SK-N-SH treated with all-trans-retinoic acid at 6 μM for 48 hours (cell line): ENCODE measurements around the gene MCHR1.

Experiments
- ATAC-seq: fragments of 200-7000 bp; cut with Tn5 transposase; 3 replicates; pipeline ENCODE4 v1.9.1; 2020; ENCODE audit warnings: mild to moderate bottlenecking, moderate library complexity
- ARNTL ChIP-seq: fragments of 450-650 bp; formaldehyde crosslinking; IDR thresholded peaks from 2 replicates; pipeline ENCODE4 v1.5.0; 2020; ENCODE audit warnings: low read depth, mild to moderate bottlenecking, moderate library complexity, borderline replicate concordance
- BACH2 ChIP-seq: fragments of 250-450 bp; sonication (Bioruptor Pico); IDR thresholded peaks from 2 replicates; pipeline ENCODE4 v1.9.0; 2021; ENCODE audit warnings: mild to moderate bottlenecking, borderline replicate concordance
- CREB5 ChIP-seq: fragments of 250-450 bp; sonication (Bioruptor Pico); IDR thresholded peaks from 2 replicates; pipeline ENCODE4 v1.5.1; 2020; ENCODE audit warnings: low read depth, mild to moderate bottlenecking, moderate library complexity
- CSDC2 ChIP-seq: fragments of 250-450 bp; sonication (Bioruptor Pico); IDR thresholded peaks from 2 replicates; pipeline ENCODE4 v1.5.0; 2020; ENCODE audit warnings: mild to moderate bottlenecking, moderate library complexity
- CSRNP3 ChIP-seq: fragments of 250-450 bp; sonication (Bioruptor Pico); IDR thresholded peaks from 2 replicates; pipeline ENCODE4 v1.5.1; 2021; ENCODE audit warnings: mild to moderate bottlenecking, moderate library complexity
- ESRRG ChIP-seq: fragments of 250-450 bp; sonication (Bioruptor Pico); IDR thresholded peaks from 2 replicates; pipeline ENCODE4 v1.6.1; 2021; ENCODE audit warnings: mild to moderate bottlenecking
- GLIS3 ChIP-seq: fragments of 250-450 bp; sonication (Bioruptor Pico); IDR thresholded peaks from 2 replicates; pipeline ENCODE4 v1.5.0; 2020; ENCODE audit warnings: mild to moderate bottlenecking, moderate library complexity
- OSR1 ChIP-seq: fragments of 250-450 bp; sonication (Bioruptor Pico); IDR thresholded peaks from 2 replicates; pipeline ENCODE4 v1.8.0; 2022; ENCODE audit warnings: moderate library complexity, mild to moderate bottlenecking, inconsistent platforms
- PATZ1 ChIP-seq: fragments of 250-450 bp; sonication (Bioruptor Pico); IDR thresholded peaks from 2 replicates; pipeline ENCODE4 v1.8.0; 2020; ENCODE audit warnings: mild to moderate bottlenecking, moderate library complexity, borderline replicate concordance
- POU6F1 ChIP-seq: fragments of 250-450 bp; sonication (Bioruptor Pico); IDR thresholded peaks from 2 replicates; pipeline ENCODE4 v1.8.0; 2021; ENCODE audit warnings: low read depth, mild to moderate bottlenecking, moderate library complexity, borderline replicate concordance
- PPARA ChIP-seq: fragments of 250-450 bp; sonication (Bioruptor Pico); IDR thresholded peaks from 2 replicates; pipeline ENCODE4 v1.5.0; 2020; ENCODE audit warnings: mild to moderate bottlenecking, borderline replicate concordance
- RARB ChIP-seq: fragments of 250-450 bp; sonication (Bioruptor Pico); IDR thresholded peaks from 2 replicates; pipeline ENCODE4 v1.8.0; 2021; ENCODE audit warnings: mild to moderate bottlenecking, moderate library complexity
- SNAI2 ChIP-seq: fragments of 250-450 bp; sonication (Bioruptor Pico); IDR thresholded peaks from 2 replicates; pipeline ENCODE4 v1.5.0; 2020; ENCODE audit warnings: mild to moderate bottlenecking, moderate library complexity
- TCF4 ChIP-seq: fragments of 250-450 bp; sonication (Bioruptor Pico); IDR thresholded peaks from 2 replicates; pipeline ENCODE4 v1.8.0; 2021; ENCODE audit warnings: mild to moderate bottlenecking, moderate library complexity, borderline replicate concordance
- TOX ChIP-seq: fragments of 250-450 bp; sonication (Bioruptor Pico); IDR thresholded peaks from 2 replicates; pipeline ENCODE4 v1.8.0; 2021; ENCODE audit warnings: mild to moderate bottlenecking, moderate library complexity, borderline replicate concordance
- TSHZ2 ChIP-seq: fragments of 250-450 bp; sonication (Bioruptor Pico); IDR thresholded peaks from 2 replicates; pipeline ENCODE4 v1.5.0; 2020; ENCODE audit warnings: mild to moderate bottlenecking, moderate library complexity
- ZC3H10 ChIP-seq: fragments of 250-450 bp; sonication (Bioruptor Pico); IDR thresholded peaks from 2 replicates; pipeline ENCODE4 v1.5.1; 2021; ENCODE audit warnings: mild to moderate bottlenecking, moderate library complexity
- ZFP3 ChIP-seq: fragments of 250-450 bp; sonication (Bioruptor Pico); IDR thresholded peaks from 2 replicates; pipeline ENCODE4 v1.5.0; 2020; ENCODE audit warnings: mild to moderate bottlenecking, moderate library complexity
- ZFP30 ChIP-seq: fragments of 450-650 bp; formaldehyde crosslinking; IDR thresholded peaks from 2 replicates; pipeline ENCODE4 v1.5.0; 2022; ENCODE audit warnings: mild to moderate bottlenecking, moderate library complexity
- ZNF565 ChIP-seq: fragments of 450-650 bp; formaldehyde crosslinking; conservative IDR thresholded peaks from 2 replicates; pipeline ENCODE4 v1.5.0; 2020; ENCODE audit warnings: low read depth, mild to moderate bottlenecking, moderate library complexity
- ZNF70 ChIP-seq: fragments of 450-650 bp; formaldehyde crosslinking; IDR thresholded peaks from 2 replicates; pipeline ENCODE4 v1.5.0; 2020; ENCODE audit warnings: mild to moderate bottlenecking, moderate library complexity
- ZNF8 ChIP-seq: fragments of 450-650 bp; formaldehyde crosslinking; IDR thresholded peaks from 2 replicates; pipeline ENCODE4 v1.5.0; 2020; ENCODE audit warnings: mild to moderate bottlenecking, moderate library complexity

Gene MCHR1

GRCh38 chr22:40636380-40637182 is 42.7 kb upstream of the MCHR1 start, which contains the start of gene MRTFA (continued):
- TF ChIP-seq POU6F1: no peak
- no peak for TF ChIP-seq RARB
- TF ChIP-seq PPARA (CRISPR knock-in tag): no peak
- TF ChIP-seq CSRNP3: no peak
- no peak for TF ChIP-seq GLIS3
- no peak for TF ChIP-seq TOX (CRISPR knock-in tag)
- TF ChIP-seq OSR1 (CRISPR knock-in tag): no peak

- ATAC-seq: peak; percentile 9
- TF ChIP-seq CSDC2 (CRISPR knock-in tag) (no peak), CREB5 (CRISPR knock-in tag) (no peak), OSR1 (CRISPR knock-in tag) (no peak), ZFP30 (no peak), SNAI2 (CRISPR knock-in tag) (no peak), ARNTL (CRISPR knock-in tag) (no peak), ZNF70 (CRISPR knock-in tag) (no peak), ZC3H10 (no peak), TCF4 (CRISPR knock-in tag) (no peak), TOX (CRISPR knock-in tag) (no peak), POU6F1 (no peak), ESRRG (CRISPR knock-in tag) (no peak), ZNF565 (CRISPR knock-in tag) (no peak), BACH2 (CRISPR knock-in tag) (no peak), ZNF8 (no peak)
These were observed 41.8 kb upstream of the MCHR1 start for GRCh38 chr22:40637183-40638150.

GRCh38 chr22:40638261-40638660 is 41.0 kb upstream of the MCHR1 start:
- ATAC-seq: no peak
- no peak for TF ChIP-seq CSDC2 (CRISPR knock-in tag)
- no peak for TF ChIP-seq ZNF8
- no peak for TF ChIP-seq ARNTL (CRISPR knock-in tag)
- TF ChIP-seq ESRRG (CRISPR knock-in tag): no peak
- TF ChIP-seq ZC3H10: no peak
- TF ChIP-seq ZFP3 (CRISPR knock-in tag): no peak
- TF ChIP-seq PATZ1 (CRISPR knock-in tag): no peak
- TF ChIP-seq POU6F1: no peak
- no peak for TF ChIP-seq GLIS3
- no peak for TF ChIP-seq TOX (CRISPR knock-in tag)
- TF ChIP-seq TSHZ2: no peak
- TF ChIP-seq PPARA (CRISPR knock-in tag): no peak
- no peak for TF ChIP-seq BACH2 (CRISPR knock-in tag)
